HG03442 (cell line): ENCODE measurements around the gene ZNF853.
"Not testable (repeated sequence)": the region's sequence is repeated elsewhere in the genome, so short reads cannot be mapped to it uniquely, and the experiment has no call there.

ENCODE experiments used
- ATAC-seq: cut with Tn5 transposase; IDR thresholded peaks from one replicate; pipeline ENCODE4 v1.9.1; 2021; ENCODE audit warnings: mild to moderate bottlenecking, moderate library complexity; ENCODE audit not compliant: unreplicated experiment

ZNF853 gene

DNA sequence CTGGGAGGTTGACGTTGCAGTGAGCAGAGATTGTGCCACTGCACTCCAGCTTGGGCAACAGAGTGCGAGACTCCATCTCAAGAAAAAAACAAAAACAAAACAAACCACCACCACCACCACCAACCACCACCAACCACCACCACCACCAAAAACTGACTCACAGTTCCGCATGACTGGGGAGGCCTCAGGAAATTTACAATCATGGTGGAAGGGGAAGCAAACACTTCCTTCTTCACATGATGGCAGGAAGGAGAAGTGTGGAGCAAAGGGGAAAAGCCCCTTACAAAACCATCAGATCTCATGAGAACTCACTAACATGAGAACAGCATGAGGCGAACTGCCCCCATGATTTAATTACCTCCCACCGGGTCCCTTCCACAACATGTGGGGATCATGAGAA lies 19.6 kb downstream of the ZNF853 start:
- ATAC-seq = not testable (repeated sequence)

DNA sequence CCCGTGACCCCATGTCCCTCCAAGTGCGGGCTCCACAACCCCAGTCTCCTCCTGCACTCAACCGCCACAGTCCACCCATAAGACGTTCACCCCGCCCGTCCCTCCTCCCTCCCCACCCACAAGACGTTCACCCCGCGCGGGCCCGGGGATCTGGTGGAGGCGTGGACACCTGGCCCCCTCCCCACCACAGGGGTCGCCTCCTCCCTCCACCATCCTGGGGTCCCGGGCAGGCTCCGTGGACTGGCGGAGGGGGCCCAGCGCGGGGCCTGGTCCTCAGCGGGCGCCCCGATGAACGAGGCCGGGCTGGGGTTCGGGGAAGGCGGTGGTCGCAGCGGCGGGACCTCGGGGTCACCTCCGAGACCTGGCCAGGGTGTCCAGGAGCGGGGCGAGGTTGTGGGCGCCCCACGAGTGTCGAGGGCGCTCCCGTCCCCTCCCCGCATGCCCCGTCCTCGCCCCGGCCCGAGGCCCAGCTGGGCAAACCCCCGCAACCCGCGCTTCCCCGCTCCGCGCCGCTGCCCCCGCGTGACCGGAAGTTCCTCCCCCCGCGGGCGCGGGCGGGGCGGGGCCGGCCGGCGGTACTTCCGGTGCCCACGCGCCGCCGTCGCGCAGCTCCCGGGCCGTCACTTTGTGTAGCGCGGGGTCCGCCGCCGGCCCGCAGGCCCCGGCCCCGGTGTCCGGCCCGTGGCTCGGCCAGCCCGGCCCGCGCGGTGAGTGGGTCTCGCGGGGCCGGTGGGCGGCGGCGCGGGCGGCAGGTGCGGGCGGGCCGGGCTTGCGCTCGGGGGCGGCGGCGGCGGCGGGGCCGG lies 21.5 kb downstream of the ZNF853 start, which contains the start of gene ZNF316:
Gene ZNF316 (plus strand): TSS at position 578 of the 803 bp plus-strand sequence. CDS start 5,092 bp downstream, outside the sequence.
- ATAC-seq = peak; percentile 53

DNA sequence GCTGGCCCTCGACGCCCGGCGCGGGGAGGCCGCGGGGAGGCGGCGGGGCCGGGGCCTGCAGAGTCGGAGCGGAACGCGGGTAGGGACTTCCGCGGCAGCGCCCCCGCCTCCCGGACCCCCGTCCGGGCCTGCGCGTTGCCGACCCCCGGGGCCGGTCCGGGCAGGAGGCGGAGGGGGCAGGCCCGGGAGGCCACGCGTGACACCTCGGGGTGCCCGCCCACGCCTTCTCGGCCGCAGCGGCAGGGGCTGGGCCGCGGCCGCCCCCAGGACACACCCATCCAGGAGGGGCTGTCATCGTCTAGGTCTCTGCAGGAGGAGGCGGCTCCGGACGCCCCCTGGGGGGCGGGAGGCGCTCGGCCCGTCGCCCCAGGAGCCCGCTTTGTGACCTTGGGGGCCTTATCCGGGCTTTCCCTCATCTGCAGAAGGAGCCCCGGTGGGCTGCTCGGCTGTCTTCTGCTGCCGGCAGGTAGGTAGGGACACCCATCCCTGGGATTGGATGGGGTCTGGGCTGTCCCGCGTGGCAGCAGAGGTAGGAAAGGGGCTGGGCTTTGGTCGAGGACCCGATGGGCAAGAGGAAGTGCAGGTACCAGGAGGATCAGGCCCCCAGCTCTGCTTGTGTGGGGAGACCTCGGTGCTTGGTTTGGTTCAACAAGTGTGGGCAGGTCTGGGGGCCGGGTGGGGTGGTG lies 22.3 kb downstream of the ZNF853 start:
- peak; percentile 72 for ATAC-seq

DNA sequence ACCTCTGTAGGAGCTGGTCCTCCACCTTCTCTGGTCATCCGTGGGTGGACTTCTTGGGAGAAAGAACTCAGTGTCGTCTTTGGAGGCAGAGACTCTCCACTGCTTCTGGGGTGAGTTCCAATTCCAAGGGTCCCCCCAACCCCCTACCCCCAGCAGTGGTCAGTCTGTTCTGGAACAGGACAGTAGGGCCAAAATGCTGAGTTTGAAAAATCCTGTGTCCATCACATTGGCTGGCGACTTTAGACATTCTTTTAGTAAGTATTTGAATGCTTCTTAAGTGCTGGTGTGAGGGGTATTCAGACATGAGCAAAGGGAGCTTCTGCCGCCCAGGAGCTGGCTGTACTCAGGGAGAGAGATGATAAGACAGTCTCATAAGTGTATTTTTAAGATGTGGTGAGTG lies 23.6 kb downstream of the ZNF853 start:
- ATAC-seq = no peak

DNA sequence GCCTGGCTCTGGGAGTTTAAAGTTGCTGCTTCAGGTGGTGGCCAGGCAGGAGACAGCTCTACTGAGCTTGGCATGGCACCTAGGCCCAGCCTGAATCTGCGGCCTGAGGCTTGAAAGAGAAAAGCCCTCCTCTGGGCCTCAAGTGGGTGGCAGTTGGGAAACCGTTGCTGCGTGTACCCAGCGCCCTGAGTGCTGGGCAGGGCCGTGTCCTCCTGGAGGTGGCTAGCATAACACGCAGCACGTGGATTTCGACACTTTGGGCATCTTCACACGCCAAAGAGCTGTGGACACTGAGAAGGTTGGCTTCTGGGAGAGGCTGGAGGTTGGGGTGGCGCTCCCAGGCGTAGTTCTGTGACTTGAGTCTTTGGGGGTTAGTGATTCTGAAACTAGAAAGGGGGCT lies 24.2 kb downstream of the ZNF853 start:
- ATAC-seq = no peak

DNA sequence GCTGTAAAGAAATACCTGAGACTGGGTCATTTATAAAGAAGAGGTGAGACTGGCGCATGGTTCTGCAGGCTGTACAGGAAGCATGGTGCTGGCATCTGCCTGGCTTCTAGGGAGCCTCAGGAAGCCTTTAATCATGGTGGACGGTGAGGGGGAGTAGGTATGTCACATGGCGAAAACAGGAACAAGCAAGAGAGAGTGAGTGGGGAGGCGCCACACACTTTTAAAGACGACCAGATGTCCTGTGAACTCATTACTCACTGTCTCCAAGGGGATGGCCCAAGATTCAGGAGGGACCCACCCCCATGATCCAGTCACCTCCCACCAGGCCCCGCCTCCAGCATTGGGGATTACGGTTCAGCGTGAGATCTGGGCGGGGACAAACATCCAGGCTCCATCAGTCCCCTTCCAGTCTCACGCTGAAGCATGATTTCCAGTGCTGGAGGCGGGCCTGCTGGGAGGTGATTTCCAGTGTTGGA lies 24.9 kb downstream of the ZNF853 start:
- ATAC-seq = no peak

DNA sequence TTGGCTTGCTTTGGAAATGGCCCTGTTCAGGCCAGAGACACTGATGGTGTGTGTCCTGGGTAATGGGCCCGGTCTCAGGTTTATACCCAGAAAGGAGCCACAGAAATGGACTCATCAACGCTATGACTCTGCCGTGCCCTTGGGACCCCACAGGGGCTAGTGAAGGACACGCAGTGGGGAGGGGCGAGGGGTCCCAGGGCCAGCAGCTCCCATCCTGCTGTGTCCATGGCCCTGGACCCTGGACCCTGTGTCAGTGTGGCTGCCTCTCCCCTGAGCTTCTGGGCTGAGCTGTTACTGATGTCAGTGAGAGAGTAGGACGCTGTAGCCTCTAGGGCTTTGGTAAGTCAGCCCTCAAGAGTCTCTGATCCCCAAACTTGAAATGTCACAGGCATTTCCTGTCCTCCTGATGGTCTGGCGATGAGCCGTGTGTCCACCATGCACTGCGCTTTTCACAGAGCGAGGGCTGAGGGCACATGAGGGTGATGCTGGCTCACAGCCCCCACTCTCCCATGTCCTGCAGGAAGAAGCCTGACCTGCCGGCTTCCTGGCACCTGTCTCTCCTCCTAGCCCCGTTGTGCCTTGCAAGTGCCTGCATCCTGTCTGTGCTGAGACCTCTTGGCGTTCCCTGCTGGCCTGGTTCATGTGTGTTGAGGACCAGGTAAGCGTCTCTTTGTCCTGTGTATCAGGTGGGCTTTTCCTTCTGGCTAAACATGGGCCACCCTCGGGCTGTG lies 26.1 kb downstream of the ZNF853 start:
- no peak for ATAC-seq

DNA sequence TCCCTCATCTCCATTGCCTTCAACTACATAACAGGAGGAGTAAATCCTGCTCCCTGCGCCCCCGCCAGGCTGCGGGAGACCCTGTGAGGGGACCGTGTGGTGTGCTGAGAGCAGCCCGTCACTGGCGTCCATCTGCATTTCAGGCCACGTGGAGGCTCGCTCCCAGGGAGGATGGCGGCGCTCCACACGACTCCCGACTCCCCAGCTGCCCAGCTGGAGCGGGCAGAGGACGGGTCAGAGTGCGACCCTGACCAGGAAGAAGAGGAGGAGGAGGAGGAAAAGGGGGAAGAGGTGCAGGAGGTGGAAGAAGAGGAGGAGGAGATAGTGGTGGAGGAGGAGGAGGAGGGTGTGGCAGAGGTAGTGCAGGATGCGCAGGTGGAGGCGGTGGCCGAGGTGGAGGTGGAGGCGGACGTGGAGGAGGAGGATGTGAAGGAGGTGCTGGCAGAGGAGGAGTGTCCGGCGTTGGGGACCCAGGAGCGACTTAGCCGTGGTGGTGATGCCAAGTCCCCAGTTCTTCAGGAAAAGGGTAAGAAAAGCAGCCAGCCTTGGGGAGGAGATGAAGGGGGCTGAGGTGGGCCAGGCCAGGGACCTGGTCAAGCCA lies 26.9 kb downstream of the ZNF853 start:
- ATAC-seq = no peak

DNA sequence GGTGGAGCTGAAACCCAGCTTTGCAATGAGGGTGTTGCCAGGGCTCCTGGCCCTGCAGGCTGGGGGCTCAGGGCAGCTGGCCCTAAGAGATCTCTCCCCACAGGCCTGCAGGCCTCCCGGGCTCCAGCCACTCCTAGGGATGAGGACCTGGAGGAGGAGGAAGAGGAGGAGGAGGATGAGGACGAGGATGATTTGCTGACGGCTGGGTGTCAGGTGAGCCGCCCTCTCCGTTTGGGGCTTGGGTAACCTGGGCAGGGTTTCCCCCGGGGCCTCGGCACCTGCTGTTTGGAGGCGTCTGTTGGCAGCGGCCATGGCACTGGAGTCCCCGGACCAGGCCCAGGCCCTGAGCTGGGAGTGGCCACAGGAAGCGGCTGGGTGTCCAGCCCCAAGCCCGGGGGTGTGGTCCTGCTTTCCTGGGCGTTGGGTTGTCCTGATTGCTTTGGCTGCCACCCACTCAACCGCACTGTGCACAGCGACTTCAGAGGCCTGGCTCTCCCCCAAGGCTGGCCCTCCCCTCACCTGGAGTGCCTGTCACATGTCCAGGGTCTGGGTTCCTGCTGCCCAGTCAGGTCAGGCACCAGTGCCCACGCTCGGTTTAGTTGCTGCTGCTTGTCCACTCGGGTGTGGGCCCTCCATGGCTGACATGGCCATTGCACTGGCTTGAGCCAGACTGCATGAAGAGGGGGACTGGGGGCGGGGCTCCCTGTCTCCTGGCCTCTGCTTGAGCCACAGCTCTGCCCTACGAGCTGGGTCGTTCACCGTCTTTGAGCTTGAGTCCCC lies 27.6 kb downstream of the ZNF853 start:
- ATAC-seq = no peak

DNA sequence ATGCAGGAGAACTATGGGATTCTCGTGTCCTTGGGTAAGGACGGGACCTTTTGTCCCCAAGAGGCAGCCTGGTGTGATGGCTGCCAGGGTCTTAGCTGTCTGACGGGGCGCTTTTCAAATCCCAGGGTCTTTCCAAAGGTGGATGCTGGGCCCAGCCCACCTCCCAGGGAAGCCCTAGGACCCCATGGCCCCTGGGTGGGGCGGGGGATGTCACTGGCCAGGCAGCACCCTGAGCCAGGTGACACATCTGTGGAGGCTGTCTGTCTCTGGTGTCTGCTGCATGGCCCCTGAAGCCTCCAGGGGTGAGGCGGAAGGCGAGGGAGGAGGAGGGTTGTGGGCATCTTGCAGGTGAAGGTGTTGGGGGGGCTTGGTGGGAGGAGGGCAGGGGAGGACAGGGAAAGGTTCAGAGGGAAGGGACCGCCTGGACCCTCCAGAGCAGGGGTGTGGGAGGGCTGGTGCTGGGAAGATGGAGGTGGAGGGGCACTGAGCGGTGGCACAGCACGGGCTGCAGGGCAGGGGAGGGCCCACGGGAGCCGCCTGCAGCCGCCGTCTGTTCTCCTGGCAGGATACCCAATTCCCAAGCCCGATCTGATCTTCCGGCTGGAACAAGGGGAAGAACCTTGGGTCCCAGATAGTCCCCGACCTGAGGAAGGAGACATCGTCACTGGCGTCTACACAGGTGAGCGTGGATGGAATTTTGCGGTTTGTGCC lies 28.7 kb downstream of the ZNF853 start:
- no peak for ATAC-seq

DNA sequence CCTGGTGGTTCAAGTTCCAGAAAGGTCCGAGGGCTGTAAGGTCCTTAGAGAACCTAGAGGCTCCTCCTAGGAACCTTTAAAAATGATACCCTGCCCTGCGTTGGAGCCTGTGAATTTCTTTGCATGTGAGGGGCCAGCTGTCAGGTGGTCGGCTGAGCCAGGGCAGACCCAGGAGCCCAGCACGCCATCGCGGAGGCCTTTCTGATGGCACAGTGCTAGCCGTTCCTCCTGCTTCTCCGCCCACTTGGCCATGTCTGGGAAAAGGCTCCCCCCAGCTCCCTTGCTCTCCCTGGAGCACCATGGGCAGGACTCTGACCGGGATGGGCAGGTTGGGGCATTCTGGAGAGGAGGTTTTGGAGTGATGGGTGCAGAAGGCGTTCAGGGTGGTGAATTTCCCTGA lies 29.3 kb downstream of the ZNF853 start:
- no peak for ATAC-seq

DNA sequence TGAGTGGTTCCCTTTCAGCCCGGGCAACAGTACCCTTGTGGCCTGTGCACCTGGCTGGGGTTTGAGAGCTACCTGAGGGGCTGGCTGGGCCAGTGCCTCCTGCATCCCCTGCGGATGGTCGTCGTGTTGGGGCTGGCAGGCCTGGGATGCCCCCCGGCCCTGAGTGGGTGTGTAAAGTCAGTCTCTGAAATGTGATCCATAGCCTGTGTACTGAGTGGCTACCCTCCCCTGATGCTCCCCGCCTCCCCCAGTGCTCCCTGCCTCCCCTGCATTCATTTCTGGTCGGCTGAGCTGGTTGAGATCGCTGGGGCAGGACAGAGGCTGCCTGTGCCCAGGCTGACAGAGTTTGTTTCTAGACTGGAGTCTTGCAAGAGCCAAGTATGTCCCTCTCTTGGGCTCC lies 31.1 kb downstream of the ZNF853 start:
- ATAC-seq = no peak

DNA sequence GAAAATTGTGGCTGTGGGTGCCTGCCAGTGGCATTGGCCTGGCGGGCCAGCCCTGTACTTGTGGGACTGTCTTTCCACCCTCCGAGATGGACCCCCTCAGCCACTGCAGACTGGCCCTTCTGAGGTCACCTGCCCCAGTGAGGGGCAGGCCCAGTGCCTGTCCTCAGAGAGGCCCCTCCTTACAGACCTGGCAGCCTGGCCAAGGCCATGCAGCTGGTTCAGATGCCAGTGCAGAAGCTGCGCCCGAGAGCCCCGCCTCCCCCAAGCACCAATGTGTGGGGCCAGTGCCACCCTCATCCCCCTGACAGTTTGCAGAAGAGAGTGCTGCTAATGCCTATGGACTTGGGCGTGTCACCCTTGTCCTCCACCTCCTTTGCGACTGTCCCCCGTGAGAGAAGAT lies 31.7 kb downstream of the ZNF853 start:
- no peak for ATAC-seq

DNA sequence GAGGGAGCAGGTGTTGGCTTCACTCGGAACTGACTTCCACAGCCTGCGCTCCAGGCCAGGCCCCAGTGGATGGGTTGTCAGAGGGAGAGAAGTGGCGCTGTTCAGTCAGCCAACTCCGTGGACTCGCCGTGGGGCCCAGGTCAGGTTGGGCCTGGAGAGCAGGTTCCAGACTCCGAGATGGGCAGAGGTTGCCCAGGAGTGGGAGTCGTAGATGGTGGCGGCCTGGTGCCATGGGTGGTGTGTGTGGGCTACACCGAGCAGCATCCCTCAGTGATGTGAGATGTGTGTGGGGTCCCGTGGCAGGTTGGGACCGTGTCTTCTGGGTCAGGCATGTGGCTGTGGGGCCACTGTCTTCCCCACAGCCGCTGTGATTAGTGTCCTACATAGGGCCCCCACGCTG lies 32.1 kb downstream of the ZNF853 start:
- no peak for ATAC-seq

DNA sequence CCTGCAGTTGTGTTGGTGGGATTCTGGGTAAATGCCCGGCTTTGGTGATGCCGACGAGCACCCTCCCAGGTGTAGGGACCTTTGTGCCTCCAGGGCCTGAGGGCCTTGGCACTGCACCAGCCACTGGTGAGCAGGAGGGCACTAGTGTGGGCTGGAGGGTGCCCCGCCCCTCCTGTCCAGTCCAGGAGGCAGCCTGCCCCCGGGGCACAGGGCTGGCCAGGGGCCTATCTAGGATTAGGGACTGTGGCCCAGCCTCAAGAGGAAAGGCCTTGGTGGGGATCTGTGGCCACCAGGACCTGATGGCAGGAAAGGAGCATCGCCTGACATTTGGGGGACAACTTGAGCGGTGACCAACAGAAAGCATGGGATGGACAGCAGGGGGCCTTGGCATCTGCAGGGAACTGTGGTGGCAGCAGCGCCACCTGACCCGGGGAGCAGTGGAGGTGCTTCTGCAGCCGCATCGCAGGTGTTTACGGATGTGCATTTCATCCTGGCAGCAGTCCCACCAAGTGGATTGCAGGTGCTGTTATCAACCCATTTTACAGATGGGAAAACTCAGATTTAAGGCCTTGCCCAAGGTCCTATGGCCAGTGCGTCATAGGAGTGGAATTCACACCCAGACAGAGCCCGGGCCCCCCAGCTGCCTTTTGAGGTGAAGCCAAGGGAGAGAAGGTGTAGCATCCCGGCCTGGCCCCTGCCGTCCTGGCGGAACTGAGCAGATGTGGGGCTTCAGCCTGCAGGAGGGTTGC lies 32.8 kb downstream of the ZNF853 start:
- ATAC-seq = no peak

DNA sequence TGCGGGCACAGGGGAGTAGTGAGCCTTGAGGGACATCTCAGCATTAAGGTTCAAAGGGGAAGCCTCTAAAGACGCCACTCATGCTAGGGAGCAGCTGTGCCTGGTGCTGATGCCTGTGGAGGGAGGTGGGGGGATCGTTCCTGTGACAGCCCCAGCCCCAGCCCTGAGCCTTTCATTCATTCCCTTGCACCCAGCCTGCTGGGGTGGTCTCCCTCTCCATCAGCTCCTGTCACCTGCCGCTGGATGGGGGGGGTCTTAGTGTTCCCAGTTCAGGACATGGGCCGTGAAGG lies 33.4 kb downstream of the ZNF853 start:
- no peak for ATAC-seq

DNA sequence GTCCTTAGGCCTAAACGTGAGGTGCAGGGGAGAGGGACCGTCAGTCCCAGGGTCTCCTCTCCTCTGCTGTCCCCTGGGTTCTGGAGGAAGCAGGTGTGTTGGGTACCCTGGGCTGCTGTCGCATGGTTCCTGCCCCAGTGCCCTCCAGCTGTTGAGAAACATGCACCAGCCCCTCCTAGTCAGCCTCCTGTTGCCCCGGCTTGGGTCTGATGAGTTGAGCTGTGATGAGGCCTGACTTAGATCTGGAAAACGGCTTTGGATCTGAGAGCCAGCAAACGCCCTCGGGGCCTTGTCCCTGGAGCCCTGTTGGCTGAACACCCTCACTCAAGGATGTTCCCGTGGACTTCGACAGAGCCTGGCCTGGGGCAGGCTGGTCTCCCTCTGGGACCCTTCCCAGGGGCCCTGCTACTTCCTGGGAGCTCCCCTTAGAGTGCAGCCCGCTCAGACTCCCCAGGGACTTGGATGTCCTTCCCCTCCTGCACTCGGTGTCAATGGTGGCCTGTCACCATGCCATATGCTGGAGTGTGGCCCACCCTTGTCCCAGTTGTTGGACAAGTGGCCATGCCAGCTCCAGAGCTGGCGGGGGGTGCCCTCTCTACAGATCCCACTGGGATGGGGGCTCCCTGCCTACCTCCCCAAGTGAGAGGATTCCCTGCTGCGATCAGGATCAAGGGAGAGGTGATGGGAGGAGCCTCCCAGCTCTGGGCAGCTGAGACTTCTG lies 34.0 kb downstream of the ZNF853 start:
- ATAC-seq = no peak

DNA sequence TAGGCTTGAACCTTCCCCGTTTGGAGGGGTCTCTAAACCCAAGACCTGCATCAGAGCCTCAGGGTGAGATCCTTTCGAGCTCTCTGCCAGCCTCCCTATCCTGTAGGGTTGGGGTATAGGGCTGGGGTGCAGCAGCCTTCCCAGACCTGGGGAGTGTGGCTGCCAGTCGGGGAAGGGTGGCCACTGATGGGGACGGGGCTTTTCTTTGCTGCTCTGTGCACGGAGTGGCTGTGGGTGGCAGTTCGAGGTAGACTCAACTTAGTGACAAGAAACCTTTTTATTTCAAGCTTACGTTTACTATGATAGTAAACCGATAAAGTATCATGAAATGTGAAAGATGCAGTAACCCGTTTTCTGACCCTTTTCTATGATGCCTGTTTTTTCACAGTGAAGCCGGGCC lies 34.7 kb downstream of the ZNF853 start:
- ATAC-seq = no peak
